CD8-positive, alpha-beta memory T cell (primary cell): Measurements from ENCODE around the gene ANO10. TPM values are rescaled to one million over a fixed set of nuclear protein-coding genes. Genes with fewer than 3 reads are reported as not detected.
"Not testable (repeated sequence)": the region's sequence is repeated elsewhere in the genome, so short reads cannot be mapped to it uniquely, and the experiment has no call there.

Experiments used
- CTCF ChIA-PET: fragments of 350-600 bp; sonication (Branson Sonifier 250); formaldehyde crosslinking; loops from one replicate; lab custom pipeline; 2021; ENCODE audit warnings: antibody characterized with exemption; lab: Charles Lee
- POLR2A ChIA-PET: fragments of 350-600 bp; sonication (Branson Sonifier 250); formaldehyde crosslinking; loops from one replicate; lab custom pipeline; 2021; ENCODE audit warnings: antibody characterized with exemption; lab: Charles Lee
- DNase-seq, 5 donors: peaks; one replicate each; pipeline versions ENCODE4 v3.0.0 to v3.0.0-alpha.2; 2020 to 2022; ENCODE audit warnings: mixed read lengths in 1 of 5
- H3K27ac ChIP-seq: one replicate; pipeline ENCODE4 v1.7.0; 2013; ENCODE audit warnings: low read depth, mild to moderate bottlenecking, low read length, moderate library complexity
- H3K27me3 ChIP-seq: 2 replicates; pipeline ENCODE4 v1.7.0; 2013; ENCODE audit warnings: low read length, mild to moderate bottlenecking; ENCODE audit not compliant: insufficient read depth, poor library complexity, severe bottlenecking
- H3K36me3 ChIP-seq: 2 replicates; pipeline ENCODE4 v1.7.0; 2013; ENCODE audit warnings: mild to moderate bottlenecking, low read length, moderate library complexity; ENCODE audit not compliant: insufficient read depth
- H3K4me1 ChIP-seq: 2 replicates; pipeline ENCODE4 v1.7.0; 2013; ENCODE audit warnings: mild to moderate bottlenecking, low read length, moderate library complexity; ENCODE audit not compliant: insufficient read depth
- H3K4me3 ChIP-seq: 2 replicates; pipeline ENCODE4 v1.7.0; 2013; ENCODE audit warnings: mild to moderate bottlenecking, low read length
- H3K9me3 ChIP-seq: 2 replicates; pipeline ENCODE4 v1.7.0; 2013; ENCODE audit warnings: mild to moderate bottlenecking, low read length
- H3K27ac Mint-ChIP-seq, 8 donors: one replicate each; pipeline ENCODE4 v1.8.0; 2020 to 2021; ENCODE audit warnings: mixed read lengths in 8 of 8, mild to moderate bottlenecking in 6 of 8, inconsistent platforms in 3 of 8, moderate library complexity in 3 of 8
- H3K27me3 Mint-ChIP-seq, 2 donors: one replicate each; pipeline ENCODE4 v1.8.0; 2020 to 2021; ENCODE audit warnings: mixed read lengths in 2 of 2, mild to moderate bottlenecking in 1 of 2, moderate library complexity in 1 of 2
- H3K36me3 Mint-ChIP-seq, 3 donors: one replicate each; pipeline ENCODE4 v1.8.0; 2020 to 2021; ENCODE audit warnings: mixed read lengths in 3 of 3, inconsistent platforms in 1 of 3, mild to moderate bottlenecking in 1 of 3
- H3K4me1 Mint-ChIP-seq, 3 donors: one replicate each; pipeline ENCODE4 v1.8.0; 2020 to 2021; ENCODE audit warnings: mixed read lengths in 3 of 3, inconsistent platforms in 1 of 3, mild to moderate bottlenecking in 1 of 3
- H3K4me3 Mint-ChIP-seq, 7 donors: one replicate each; pipeline ENCODE4 v1.8.0; 2020 to 2021; ENCODE audit warnings: mixed read lengths in 7 of 7, mild to moderate bottlenecking in 6 of 7, moderate library complexity in 4 of 7, inconsistent platforms in 2 of 7
- H3K9me3 Mint-ChIP-seq, 5 donors: one replicate each; pipeline ENCODE4 v1.8.0; 2020 to 2022; ENCODE audit warnings: mixed read lengths in 5 of 5, mild to moderate bottlenecking in 3 of 5, moderate library complexity in 2 of 5, inconsistent platforms in 1 of 5
- polyA plus RNA-seq: library from polyadenylated mRNA; unstranded; fragments of 300-500 nt; fragmentation: Illumina TruSeq; gene quantifications from one replicate; pipeline ENCODE4 v1.2.3, GENCODE V29; 2021
- total RNA-seq, 2 experiments: library from RNA; stranded (reverse); gene quantifications; one replicate each; pipeline ENCODE4 v1.2.3, GENCODE V29; 2021

Gene ANO10
- total and polyA plus RNA-seq, 3 experiments from 2014 or later, result 8.1 to 12.3 (median 9.1) TPM

DNA sequence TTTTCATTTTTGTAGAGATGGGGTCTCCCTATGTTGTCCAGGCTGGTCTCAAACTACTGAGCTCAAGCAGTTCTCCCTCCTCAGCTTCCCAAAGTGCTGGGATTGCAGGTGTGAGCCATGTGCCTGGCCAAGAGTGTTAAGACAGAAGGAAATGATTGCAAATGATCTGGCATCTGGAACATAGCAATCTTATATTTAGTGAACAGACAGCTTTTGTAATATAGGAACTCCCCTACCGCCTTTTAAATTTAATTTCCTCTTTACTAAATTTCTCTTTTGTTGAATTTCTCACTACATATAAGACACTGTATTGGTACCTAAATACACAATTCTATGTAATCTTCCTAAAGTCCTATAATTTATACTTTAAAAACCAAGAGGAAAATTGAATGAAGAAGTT is 13.1 kb downstream of the ANO10 start:
- ChIA-PET CTCF (interaction anchor here (0.8 kb wide), 1 partner anchor 12 kb away, joined by 3 read pairs; no protein-coding TSS in a partner anchor), POLR2A (interaction anchor here (1.0 kb wide), 1 partner anchor 517 kb away, joined by 3 read pairs; no protein-coding TSS in a partner anchor)
- H3K27me3 ChIP-seq, result no peaks in the 10 kb centered on the region

DNA sequence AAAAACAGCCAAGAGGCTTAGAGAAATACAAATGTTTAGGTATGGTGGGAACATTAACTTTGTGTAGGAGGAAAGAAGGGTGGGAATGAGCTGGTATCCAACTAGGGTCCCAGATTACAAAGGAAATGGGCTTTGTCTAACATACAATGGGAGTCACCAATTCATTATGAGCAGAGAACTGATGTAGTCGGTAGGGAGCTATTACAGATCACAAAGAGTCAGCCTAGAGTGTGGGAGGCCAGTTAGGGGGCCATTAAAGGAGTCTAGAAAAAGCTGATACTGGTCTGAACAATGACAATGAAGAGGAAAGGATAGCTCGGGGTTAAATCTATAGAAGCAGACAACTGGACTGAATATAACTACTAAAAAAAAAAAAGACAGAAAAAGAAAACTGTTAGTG is 15.5 kb downstream of the ANO10 start:
- no peaks in the 10 kb centered on the region for H3K27me3 ChIP-seq
- CTCF ChIA-PET, result no interaction called here
- POLR2A ChIA-PET, result no interaction called here

More for the DNA sequence above, 13.1 kb downstream of the ANO10 start:
- no peaks in the 10 kb centered on the region for H3K9me3 Mint-ChIP-seq
- Histone ChIP-seq H3K36me3 (no peaks in the 10 kb centered on the region), H3K9me3 (no peaks in the 10 kb centered on the region), H3K27ac (no peak overlapping the region), H3K4me1 (no peaks in the 10 kb centered on the region), H3K4me3 (no peak overlapping the region)
- H3K4me1 Mint-ChIP-seq, result no peaks in the 10 kb centered on the region
- peak overlapping the region in 1 of 8 donors; percentile 29 for H3K27ac Mint-ChIP-seq
- no peak for DNase-seq
- peaks cover 3 to 13% (median 9%) of the 10 kb centered on the region in 3 donors for H3K36me3 Mint-ChIP-seq
- H3K27me3 Mint-ChIP-seq, result no peaks in the 10 kb centered on the region
- no peak overlapping the region for H3K4me3 Mint-ChIP-seq

DNA sequence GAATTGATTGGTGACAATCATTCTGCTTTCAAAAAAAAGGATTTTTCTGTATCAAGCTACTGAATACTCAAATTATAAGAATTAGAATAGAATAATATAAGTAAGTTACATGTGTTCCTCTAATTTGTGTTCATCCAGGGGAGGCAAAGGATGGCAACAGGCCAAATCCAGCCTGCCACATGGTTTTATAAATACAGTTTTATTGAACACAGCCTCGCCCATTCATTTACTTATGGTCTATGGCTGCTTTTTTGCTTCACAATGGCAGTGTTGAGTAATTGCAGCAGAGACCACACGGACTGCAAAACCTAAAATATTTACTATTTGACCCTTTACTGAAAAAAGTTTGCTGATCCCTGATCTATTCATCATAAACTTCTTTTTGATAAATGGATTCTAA is 21.9 kb downstream of the ANO10 start:
- H3K27me3 Mint-ChIP-seq, H3K4me1 Mint-ChIP-seq, CTCF ChIA-PET, H3K27ac Mint-ChIP-seq, H3K4me3 Mint-ChIP-seq, POLR2A ChIA-PET, DNase-seq, H3K27me3 ChIP-seq, H3K27ac ChIP-seq, H3K9me3 ChIP-seq, H3K4me1 ChIP-seq, H3K36me3 ChIP-seq, H3K4me3 ChIP-seq: not testable (repeated sequence)
- Mint-ChIP-seq H3K9me3 (peaks cover 0 to 12% (median 3%) of the 10 kb centered on the region in 5 donors), H3K36me3 (peaks cover 4 to 34% (median 25%) of the 10 kb centered on the region in 3 donors)

More for the DNA sequence above, 15.5 kb downstream of the ANO10 start:
- no peak for DNase-seq
- Histone ChIP-seq H3K27ac (no peak overlapping the region), H3K36me3 (no peaks in the 10 kb centered on the region), H3K4me3 (no peak overlapping the region), H3K4me1 (no peaks in the 10 kb centered on the region), H3K9me3 (no peaks in the 10 kb centered on the region)
- Mint-ChIP-seq H3K4me1 (no peaks in the 10 kb centered on the region), H3K36me3 (peaks cover 3 to 14% (median 13%) of the 10 kb centered on the region in 3 donors), H3K27ac (no peak overlapping the region), H3K4me3 (no peak overlapping the region), H3K27me3 (no peaks in the 10 kb centered on the region), H3K9me3 (no peaks in the 10 kb centered on the region)

- H3K9me3 Mint-ChIP-seq, result peaks cover 4 to 20% (median 13%) of the 10 kb centered on the region in 5 donors
- Histone ChIP-seq H3K4me3 (no peak overlapping the region), H3K9me3 (no peaks in the 10 kb centered on the region), H3K27me3 (no peaks in the 10 kb centered on the region), H3K4me1 (no peaks in the 10 kb centered on the region), H3K36me3 (no peaks in the 10 kb centered on the region), H3K27ac (no peak overlapping the region)
- peaks cover 14 to 39% (median 36%) of the 10 kb centered on the region in 3 donors for H3K36me3 Mint-ChIP-seq
- H3K4me3 Mint-ChIP-seq, result no peak overlapping the region
- H3K4me1 Mint-ChIP-seq, result no peaks in the 10 kb centered on the region
- no peak for DNase-seq
- ChIA-PET POLR2A (no interaction called here), CTCF (no interaction called here)
- no peak overlapping the region for H3K27ac Mint-ChIP-seq
- no peaks in the 10 kb centered on the region for H3K27me3 Mint-ChIP-seq
These were observed 23.9 kb downstream of the ANO10 start for GRCh38 chr3:43597961-43598360.

DNA sequence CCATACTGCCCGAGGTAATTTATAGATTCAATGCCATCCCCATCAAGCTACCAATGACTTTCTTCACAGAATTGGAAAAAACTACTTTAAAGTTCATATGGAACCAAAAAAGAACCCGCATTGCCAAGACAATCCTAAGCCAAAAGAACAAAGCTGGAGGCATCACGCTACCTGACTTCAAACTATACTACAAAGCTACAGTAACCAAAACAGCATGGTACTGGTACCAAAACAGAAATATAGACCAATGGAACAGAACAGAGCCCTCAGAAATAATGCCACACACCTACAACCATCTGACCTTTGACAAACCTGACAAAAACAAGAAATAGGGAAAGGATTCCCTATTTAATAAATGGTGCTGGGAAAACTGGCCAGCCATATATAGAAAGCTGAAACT is 25.6 kb downstream of the ANO10 start:
- H3K27ac Mint-ChIP-seq, POLR2A ChIA-PET, H3K27me3 ChIP-seq, CTCF ChIA-PET, H3K4me3 Mint-ChIP-seq, DNase-seq, H3K4me1 ChIP-seq, H3K27ac ChIP-seq, H3K36me3 ChIP-seq, H3K27me3 Mint-ChIP-seq, H3K9me3 ChIP-seq, H3K4me1 Mint-ChIP-seq, H3K4me3 ChIP-seq: not testable (repeated sequence)
- H3K36me3 Mint-ChIP-seq, result peaks cover 21 to 48% (median 47%) of the 10 kb centered on the region in 3 donors
- H3K9me3 Mint-ChIP-seq, result peaks cover 4 to 27% (median 18%) of the 10 kb centered on the region in 5 donors

GRCh38 chr3:43595280-43595679 is 26.5 kb downstream of the ANO10 start:
- H3K9me3 ChIP-seq, POLR2A ChIA-PET, DNase-seq, H3K27ac Mint-ChIP-seq, H3K27ac ChIP-seq, H3K4me3 ChIP-seq, H3K36me3 ChIP-seq, H3K4me1 ChIP-seq, H3K4me1 Mint-ChIP-seq, H3K4me3 Mint-ChIP-seq, H3K27me3 Mint-ChIP-seq, H3K27me3 ChIP-seq, CTCF ChIA-PET: not testable (repeated sequence)
- H3K9me3 Mint-ChIP-seq, result peaks cover 4 to 32% (median 19%) of the 10 kb centered on the region in 5 donors
- H3K36me3 Mint-ChIP-seq, result peaks cover 28 to 57% (median 56%) of the 10 kb centered on the region in 3 donors

- DNase-seq, CTCF ChIA-PET, H3K9me3 ChIP-seq, H3K27ac Mint-ChIP-seq, H3K36me3 ChIP-seq, H3K4me1 ChIP-seq, POLR2A ChIA-PET, H3K4me3 Mint-ChIP-seq, H3K27ac ChIP-seq, H3K27me3 ChIP-seq, H3K4me3 ChIP-seq, H3K27me3 Mint-ChIP-seq, H3K4me1 Mint-ChIP-seq: not testable (repeated sequence)
- Mint-ChIP-seq H3K9me3 (peaks cover 4 to 33% (median 21%) of the 10 kb centered on the region in 5 donors), H3K36me3 (peaks cover 30 to 58% (median 57%) of the 10 kb centered on the region in 3 donors)
These were observed 28.2 kb downstream of the ANO10 start for GRCh38 chr3:43593588-43593987.

DNA sequence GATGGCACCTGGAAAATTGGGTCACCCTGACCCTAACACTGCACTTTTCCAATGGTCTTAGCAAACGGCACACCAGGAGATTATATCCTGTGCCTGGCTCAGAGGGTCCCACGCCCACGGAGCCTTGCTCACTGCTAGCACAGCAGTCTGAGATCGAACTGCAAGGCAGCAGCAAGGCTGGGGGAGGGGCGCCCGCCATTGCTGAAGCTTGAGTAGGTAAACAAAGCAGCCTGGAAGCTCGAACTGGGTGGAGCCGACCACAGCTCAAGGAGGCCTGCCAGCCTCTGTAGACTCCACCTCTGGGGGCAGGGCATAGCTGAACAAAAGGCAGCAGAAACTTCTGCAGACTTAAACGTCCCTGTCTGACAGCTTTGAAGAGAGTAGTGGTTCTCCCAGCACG is 29.9 kb downstream of the ANO10 start:
- H3K4me1 ChIP-seq, H3K4me3 ChIP-seq, H3K27me3 Mint-ChIP-seq, H3K36me3 ChIP-seq, H3K27me3 ChIP-seq, DNase-seq, H3K4me1 Mint-ChIP-seq, H3K27ac ChIP-seq, POLR2A ChIA-PET, H3K27ac Mint-ChIP-seq, H3K4me3 Mint-ChIP-seq, H3K9me3 ChIP-seq: not testable (repeated sequence)
- H3K36me3 Mint-ChIP-seq, result peaks cover 30 to 53% (median 48%) of the 10 kb centered on the region in 3 donors
- CTCF ChIA-PET, result interaction anchor here (1.1 kb wide), 1 partner anchor 35 kb away, joined by 4 read pairs; no protein-coding TSS in a partner anchor
- H3K9me3 Mint-ChIP-seq, result peaks cover 4 to 33% (median 21%) of the 10 kb centered on the region in 5 donors
